Stimulated activated CD8-positive, alpha-beta memory T cell treated with anti-CD3 and anti-CD28 coated beads, Interleukin-2, amount 100 ng/mL, for 48 hours (primary cell): ENCODE results near the gene TNRC6C.

Source experiments
- DNase-seq, 2 donors: peaks; one replicate each; pipeline ENCODE4 v3.0.0-alpha.2; 2020; ENCODE audit warnings: low read depth in 2 of 2

The TNRC6C gene

GRCh38 chr17:78154903-78155811 lies 196.7 kb downstream of the TNRC6C start:
- no peak for DNase-seq
